ENCODE data around the gene ATG9A. TPM values are rescaled to one million over a fixed set of nuclear protein-coding genes. Genes with fewer than 3 reads are reported as not detected.

Gene ATG9A
- total and polyA plus RNA-seq, 2 donors (not counting 1 experiment from before 2014, with no cell fraction given), result 41.8 to 65.5 TPM

DNA sequence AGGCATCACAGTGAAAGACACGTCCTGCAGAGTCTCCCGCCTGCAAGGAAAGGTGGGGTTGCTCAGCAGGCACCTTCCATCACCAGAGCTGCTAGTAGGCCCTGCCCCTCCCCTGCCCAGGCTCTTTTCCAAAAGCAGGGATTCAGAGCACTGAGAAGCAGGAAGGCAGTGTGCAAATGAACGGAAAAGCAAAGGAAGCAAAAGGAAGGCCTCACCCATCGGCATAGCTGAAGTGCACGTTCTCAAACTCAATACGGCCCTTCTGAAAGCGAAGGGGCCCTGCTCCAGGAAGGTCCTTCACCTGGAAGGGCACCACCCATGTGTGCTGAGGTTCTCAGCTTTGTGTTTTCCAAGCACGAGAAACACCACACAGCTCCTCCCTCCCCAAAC is 16.4 kb downstream of the ATG9A start:
- H3K4me1 ChIP-seq (ENCODE audit: control insufficient read depth in 2 of 2, insufficient read depth in 2 of 2, low read length in 2 of 2), result peaks cover 9 to 15% of the 10 kb centered on the region in 2 donors
- H3K4me2 ChIP-seq (replicated peaks; ENCODE audit: low read depth, low read length, poor library complexity, severe bottlenecking), result no peak overlapping the region
- no peaks in the 10 kb centered on the region for H3K9me3 Mint-ChIP-seq (ENCODE audit: insufficient read depth)
- no peak overlapping the region for H3K27ac Mint-ChIP-seq
- no peak for DNase-seq
- H3K4me3 ChIP-seq (ENCODE audit: control extremely low read depth in 1 of 5, extremely low read depth in 1 of 5, insufficient read depth in 1 of 5, low read depth in 2 of 5, low read length in 4 of 5), result no peak overlapping the region
- no peaks in the 10 kb centered on the region for H3K27me3 ChIP-seq (replicated peaks in 1 of 4; ENCODE audit: control extremely low read depth in 1 of 4, control insufficient read depth in 3 of 4, insufficient read depth in 4 of 4, low read length in 3 of 4)
- H3K4me3 Mint-ChIP-seq, result no peak overlapping the region
- no peak overlapping the region for H3K9ac ChIP-seq (ENCODE audit: low read length)
- H3K9me3 ChIP-seq (ENCODE audit: control extremely low read depth in 1 of 3, control insufficient read depth in 2 of 3, insufficient read depth in 1 of 3, low read length in 2 of 3), result no peaks in the 10 kb centered on the region
- peaks cover 7 to 18% of the 10 kb centered on the region in 2 experiments for H3K36me3 ChIP-seq (replicated peaks in 1 of 2; ENCODE audit: control extremely low read depth in 1 of 2, control insufficient read depth in 1 of 2, extremely low read depth in 1 of 2, insufficient read depth in 2 of 2, low read length in 1 of 2)
- H3K4me1 Mint-ChIP-seq, result peaks cover 22% of the 10 kb centered on the region
- H3K27ac ChIP-seq (ENCODE audit: low read length in 2 of 2), result no peak overlapping the region
- no peak overlapping the region for H2AFZ ChIP-seq (ENCODE audit: insufficient read depth, low read depth, low read length, poor library complexity, severe bottlenecking)
- H4K20me1 ChIP-seq (ENCODE audit: control insufficient read depth, insufficient read depth, low read length, poor library complexity, severe bottlenecking), result peaks cover 4% of the 10 kb centered on the region
- WGBS (ENCODE audit: insufficient coverage), result 97% methylated on average over 8 of the region's 8 CpGs
- ATAC-seq (ENCODE audit: low read depth), result no peak
- intact Hi-C loops (cut with micrococcal nuclease), result no loop called here
- CTCF ChIA-PET, result interaction anchor here (1.0 to 7.3 kb wide), 6 partner anchors 39 to 82 kb away, joined by 3 to 65 read pairs (median 12); partner anchors contain the start of genes DNAJB2, NHEJ1 and SLC23A3
- no peak for TF ChIP-seq EZH2 (IDR thresholded peaks at IDR 0.05; ENCODE audit: borderline replicate concordance, insufficient read depth, low read depth, low read length, poor library complexity, severe bottlenecking)
- TF ChIP-seq CTCF (IDR thresholded peaks at IDR 0.05), result no peak
- H3K79me2 ChIP-seq (ENCODE audit: control insufficient read depth, insufficient read depth, low read length), result no peaks in the 10 kb centered on the region
- POLR2A ChIA-PET, result interaction anchor here (0.6 kb wide), 1 partner anchor 60 kb away, joined by 7 read pairs; no protein-coding TSS in a partner anchor
- H3K27me3 Mint-ChIP-seq, result no peaks in the 10 kb centered on the region

- H3K4me3 Mint-ChIP-seq, result no peak overlapping the region
Measured at GRCh38 chr2:219210886-219211362, 18.5 kb downstream of the ATG9A start.

More at GRCh38 chr2:219210886-219211362, 18.5 kb downstream of the ATG9A start:
- H3K79me2 ChIP-seq (ENCODE audit: control insufficient read depth, insufficient read depth, low read length), result peaks cover 6% of the 10 kb centered on the region
- CTCF ChIA-PET, result interaction anchor here (0.7 to 7.3 kb wide), 24 partner anchors 11 to 178 kb away, joined by 3 to 65 read pairs (median 5); partner anchors contain the start of genes ANKZF1, ATG9A, CNPPD1 and DNAJB2
- H4K20me1 ChIP-seq (ENCODE audit: control insufficient read depth, insufficient read depth, low read length, poor library complexity, severe bottlenecking), result peaks cover 14% of the 10 kb centered on the region
- H3K9me3 ChIP-seq (ENCODE audit: control extremely low read depth in 1 of 3, control insufficient read depth in 2 of 3, insufficient read depth in 1 of 3, low read length in 2 of 3), result no peaks in the 10 kb centered on the region
- H3K4me2 ChIP-seq (replicated peaks; ENCODE audit: low read depth, low read length, poor library complexity, severe bottlenecking), result peak overlapping the region; percentile 40
- H3K4me1 Mint-ChIP-seq, result peaks cover 28% of the 10 kb centered on the region
- H3K27me3 Mint-ChIP-seq, result no peaks in the 10 kb centered on the region
- intact Hi-C loops (cut with micrococcal nuclease), result loop anchor here (1.0 kb wide), 2 partner anchors 40 to 51 kb away; partner anchors contain the start of gene NHEJ1
- no peak for ATAC-seq (ENCODE audit: low read depth)
- peaks cover 14 to 20% of the 10 kb centered on the region in 2 donors for H3K4me1 ChIP-seq (ENCODE audit: control insufficient read depth in 2 of 2, insufficient read depth in 2 of 2, low read length in 2 of 2)
- H3K9me3 Mint-ChIP-seq (ENCODE audit: insufficient read depth), result no peaks in the 10 kb centered on the region
- H3K4me3 ChIP-seq (ENCODE audit: control extremely low read depth in 1 of 5, extremely low read depth in 1 of 5, insufficient read depth in 1 of 5, low read depth in 2 of 5, low read length in 4 of 5), result no peak overlapping the region
- no peaks in the 10 kb centered on the region for H3K27me3 ChIP-seq (replicated peaks in 1 of 4; ENCODE audit: control extremely low read depth in 1 of 4, control insufficient read depth in 3 of 4, insufficient read depth in 4 of 4, low read length in 3 of 4)
- POLR2A ChIA-PET, result interaction anchor here (0.7 to 1.6 kb wide), 6 partner anchors 9 to 51 kb away, joined by 3 to 15 read pairs (median 5); partner anchors contain the start of genes CNPPD1 and NHEJ1
- 83% methylated on average over 1 of the region's 9 CpGs for WGBS (ENCODE audit: insufficient coverage)
- TF ChIP-seq EZH2 (IDR thresholded peaks at IDR 0.05; ENCODE audit: borderline replicate concordance, insufficient read depth, low read depth, low read length, poor library complexity, severe bottlenecking) (no peak), CTCF (IDR thresholded peaks at IDR 0.05) (no peak)
- H3K36me3 ChIP-seq (replicated peaks in 1 of 2; ENCODE audit: control extremely low read depth in 1 of 2, control insufficient read depth in 1 of 2, extremely low read depth in 1 of 2, insufficient read depth in 2 of 2, low read length in 1 of 2), result peaks cover 7 to 24% of the 10 kb centered on the region in 2 experiments
- H3K27ac ChIP-seq (ENCODE audit: low read length in 2 of 2), result peak overlapping the region in 1 of 2 donors; percentile 18
- DNase-seq, result peak; percentile 6
- no peak overlapping the region for H3K9ac ChIP-seq (ENCODE audit: low read length)
- H3K27ac Mint-ChIP-seq, result peak overlapping the region; percentile 37
- peak overlapping the region; percentile 41 for H2AFZ ChIP-seq (ENCODE audit: insufficient read depth, low read depth, low read length, poor library complexity, severe bottlenecking)
